Fibroblast of the aortic adventitia (primary cell): ENCODE measurements around the gene ZNF786. TPM values are rescaled to one million over a fixed set of nuclear protein-coding genes. Genes with fewer than 3 reads are reported as not detected.
A peak's percentile ranks its signal among the peaks of the same experiment; 100 is the strongest.
"Not testable (repeated sequence)": the region's sequence is repeated elsewhere in the genome, so short reads cannot be mapped to it uniquely, and the experiment has no call there.

ENCODE experiments used
- DNase-seq: peaks from one replicate; pipeline ENCODE4 v3.0.0-alpha.2; 2010; ENCODE audit warnings: low read depth
- H3K4me3 ChIP-seq: 2 replicates; pipeline ENCODE4 v1.5.1; 2011; ENCODE audit warnings: low read depth, mild to moderate bottlenecking, control low read depth, low read length, moderate library complexity
- CTCF ChIP-seq: IDR thresholded peaks from 2 replicates; pipeline ENCODE4 v1.5.1; 2011; ENCODE audit warnings: mild to moderate bottlenecking, low read length, control low read depth, inconsistent platforms; ENCODE audit not compliant: insufficient read depth
- total RNA-seq: library from RNA; depleted of rRNA; stranded (reverse); fragments of >200 nt; gene quantifications from 2 replicates; pipeline ENCODE4 v1.2.3, GENCODE V29; 2012; ENCODE audit warnings: low replicate concordance

ZNF786 gene
- total RNA-seq, 1 donor: 5.2 TPM

DNA sequence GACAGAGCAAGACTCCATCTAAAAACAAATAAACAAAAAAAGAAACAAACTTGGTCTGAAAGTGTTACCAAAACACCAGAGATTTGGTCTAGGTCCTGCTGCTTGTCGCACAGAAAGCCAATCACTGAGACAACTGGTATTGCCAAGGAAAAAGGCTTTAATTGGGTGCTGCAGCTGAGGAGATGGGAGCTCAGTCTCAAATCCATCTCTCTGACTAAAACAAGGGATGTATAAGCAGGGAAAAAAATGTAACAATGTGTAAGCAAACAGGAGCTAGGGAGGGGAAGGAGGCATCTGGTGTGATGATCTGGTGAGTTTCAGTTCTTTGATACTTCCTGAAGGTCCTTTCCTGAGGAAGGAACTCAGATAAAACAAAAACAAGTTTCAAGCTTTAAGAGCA lies 53.8 kb downstream of the ZNF786 start:
- TF ChIP-seq CTCF: no peak
- no peak overlapping the region for H3K4me3 ChIP-seq
- DNase-seq: no peak

GRCh38 chr7:149031353-149031910 lies 59.1 kb downstream of the ZNF786 start:
- no peak for TF ChIP-seq CTCF
- no peak for DNase-seq
- no peak overlapping the region for H3K4me3 ChIP-seq

DNA sequence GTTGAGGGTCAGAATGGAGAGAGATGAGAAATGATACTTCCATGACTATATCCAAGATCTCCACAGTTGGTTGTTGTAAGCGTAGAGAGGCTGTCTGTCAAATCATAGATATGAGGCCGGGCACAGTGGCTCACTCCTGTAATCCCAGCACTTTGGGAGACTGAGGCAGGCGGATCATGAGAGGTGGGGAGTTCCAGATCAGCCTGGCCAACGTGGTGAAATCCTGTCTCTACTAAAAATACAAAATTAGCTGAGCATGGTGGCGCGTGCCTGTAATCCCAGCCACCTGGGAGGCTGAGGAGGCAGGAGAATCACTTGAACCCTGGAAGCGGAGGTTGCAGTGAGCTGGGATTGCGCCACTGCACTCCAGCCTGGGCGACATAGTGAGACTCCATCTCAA lies 60.1 kb downstream of the ZNF786 start:
- not testable (repeated sequence) for DNase-seq

GRCh38 chr7:149028346-149029109 lies 62.0 kb downstream of the ZNF786 start, which contains the start of gene PDIA4:
TSS of gene PDIA4 (minus strand) at chr7:149028505. CDS start at chr7:149028408, 97 bp downstream.
- H3K4me3 ChIP-seq: peak within 1 kb of the TSS; percentile 86
- peak; percentile 30 for TF ChIP-seq CTCF
- DNase-seq: peak; percentile 99

More for the DNA sequence above, 60.1 kb downstream of the ZNF786 start:
- H3K4me3 ChIP-seq: not testable (repeated sequence)

GRCh38 chr7:149027611-149028345 lies 62.7 kb downstream of the ZNF786 start:
- peak overlapping the region; percentile 86 for H3K4me3 ChIP-seq
- TF ChIP-seq CTCF: no peak
- peak; percentile 51 for DNase-seq

GRCh38 chr7:149027055-149027454 lies 63.5 kb downstream of the ZNF786 start:
- no peak for TF ChIP-seq CTCF
- peak overlapping the region; percentile 86 for H3K4me3 ChIP-seq
- peak; percentile 27 for DNase-seq

DNA sequence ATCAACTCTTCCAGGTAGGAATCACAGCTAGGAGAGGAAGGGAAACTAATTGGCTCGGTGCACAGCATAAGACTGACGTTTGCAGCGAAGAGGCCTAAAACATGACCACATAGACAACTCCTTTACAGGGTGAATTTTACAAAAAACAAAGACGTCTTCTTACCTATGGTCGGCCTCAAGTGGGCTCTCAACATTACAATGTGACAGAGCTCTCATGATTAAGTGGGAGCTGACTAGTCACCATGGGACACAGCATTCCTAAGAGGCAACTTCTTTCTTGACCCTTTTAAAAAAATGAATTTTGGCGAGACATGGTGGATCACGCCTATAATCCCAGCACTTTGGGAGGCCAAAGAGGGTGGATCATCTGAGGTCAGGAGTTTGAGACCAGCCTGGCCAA lies 66.9 kb downstream of the ZNF786 start:
- TF ChIP-seq CTCF: no peak
- no peak for DNase-seq
- no peak overlapping the region for H3K4me3 ChIP-seq
